Natural killer cell (primary cell): ENCODE measurements around the gene TENM4. TPM values are rescaled to one million over a fixed set of nuclear protein-coding genes. Genes with fewer than 3 reads are reported as not detected.

Experiments
- ATAC-seq, 3 donors: fragments of 150-1000 bp in 2 of 3; fragments of 200-7000 bp in 1 of 3; cut with Tn5 transposase; 1 replicate in 1 of 3; 2 replicates in 2 of 3; pipeline ENCODE4 v1.10.0; 2021; ENCODE audit warnings: mild to moderate bottlenecking in 2 of 3, moderate library complexity in 2 of 3
- DNase-seq, 2 donors: peaks; one replicate each; pipeline versions ENCODE4 v3.0.0 to v3.0.0-alpha.2; 2013 to 2021; ENCODE audit warnings: mixed read lengths in 1 of 2
- H3K27ac ChIP-seq: one replicate; pipeline ENCODE4 v1.5.1; 2013; ENCODE audit warnings: mild to moderate bottlenecking, low read length
- H3K27me3 ChIP-seq: one replicate; pipeline ENCODE4 v1.6.1; 2013; ENCODE audit warnings: low read length; ENCODE audit not compliant: control insufficient read depth, insufficient read depth
- H3K36me3 ChIP-seq: one replicate; pipeline ENCODE4 v1.6.1; 2013; ENCODE audit warnings: low read length; ENCODE audit not compliant: control insufficient read depth, insufficient read depth
- H3K4me1 ChIP-seq: one replicate; pipeline ENCODE4 v1.6.1; 2013; ENCODE audit warnings: low read length; ENCODE audit not compliant: control insufficient read depth, insufficient read depth
- H3K4me3 ChIP-seq: one replicate; pipeline ENCODE4 v1.5.1; 2013; ENCODE audit warnings: low read length
- H3K9me3 ChIP-seq: one replicate; pipeline ENCODE4 v1.6.1; 2013; ENCODE audit warnings: low read length; ENCODE audit not compliant: control insufficient read depth, insufficient read depth
- H3K27ac Mint-ChIP-seq, 2 donors: one replicate each; pipeline ENCODE4 v1.8.0; 2022; ENCODE audit warnings: mild to moderate bottlenecking in 2 of 2, mixed read lengths in 2 of 2, moderate library complexity in 1 of 2
- H3K27me3 Mint-ChIP-seq, 2 donors: one replicate each; pipeline ENCODE4 v1.8.0; 2022; ENCODE audit warnings: low read depth in 2 of 2, mixed read lengths in 2 of 2
- H3K36me3 Mint-ChIP-seq: one replicate; pipeline ENCODE4 v1.8.0; 2022; ENCODE audit warnings: mixed read lengths
- H3K4me1 Mint-ChIP-seq, 2 donors: one replicate each; pipeline ENCODE4 v1.8.0; 2022; ENCODE audit warnings: mixed read lengths in 2 of 2
- H3K4me3 Mint-ChIP-seq: one replicate; pipeline ENCODE4 v1.8.0; 2022; ENCODE audit warnings: mild to moderate bottlenecking, moderate library complexity, mixed read lengths
- H3K9me3 Mint-ChIP-seq, 2 donors: one replicate each; pipeline ENCODE4 v1.8.0; 2022; ENCODE audit warnings: mixed read lengths in 2 of 2
- CTCF ChIP-seq: fragments of 200-600 bp; IDR thresholded peaks from one replicate; pipeline ENCODE4 v1.8.0; 2022; ENCODE audit warnings: antibody characterized with exemption
- WGBS: methylation state at CpG from one replicate; pipeline ENCODE4 v1.1.7; 2013; ENCODE audit warnings: missing lambda C conversion rate; ENCODE audit not compliant: insufficient coverage; 5-methylcytosine and 5-hydroxymethylcytosine counted together
- intact Hi-C: fragments of 100-400 bp; cut with micrococcal nuclease; formaldehyde crosslinking; loops from one replicate; pipeline ENCODE4 v1.14.2; 2022
- total RNA-seq, 4 donors: library from RNA; stranded (reverse); fragments of 120-200 nt in 1 of 4; gene quantifications; one replicate each; pipeline versions ENCODE4 v1.2.3 to v1.2.4, GENCODE V29; 2013 to 2022

TENM4 gene
- total RNA-seq, 3 donors from 2014 or later (not counting 1 experiment from before 2014, with no cell fraction given), result 0.63 to 0.75 TPM; not detected in 1

GRCh38 chr11:79205786-79206185 is 235.0 kb downstream of the TENM4 start:
- 68% methylated on average over 1 of the region's 1 CpG for WGBS
- ATAC-seq (no peak), DNase-seq (no peak)
- Mint-ChIP-seq H3K27ac (no peak overlapping the region), H3K9me3 (peaks cover 0 to 2% of the 10 kb centered on the region in 2 donors), H3K4me1 (no peaks in the 10 kb centered on the region), H3K4me3 (no peak overlapping the region), H3K27me3 (no peaks in the 10 kb centered on the region), H3K36me3 (no peaks in the 10 kb centered on the region)
- no peak overlapping the region for H3K27ac ChIP-seq
- intact Hi-C loops, result no loop called here
- H3K36me3 ChIP-seq, result no peaks in the 10 kb centered on the region
- TF ChIP-seq CTCF, result no peak
- no peaks in the 10 kb centered on the region for H3K9me3 ChIP-seq
- H3K4me1 ChIP-seq, result no peaks in the 10 kb centered on the region
- H3K27me3 ChIP-seq, result no peaks in the 10 kb centered on the region
- H3K4me3 ChIP-seq, result no peak overlapping the region

DNA sequence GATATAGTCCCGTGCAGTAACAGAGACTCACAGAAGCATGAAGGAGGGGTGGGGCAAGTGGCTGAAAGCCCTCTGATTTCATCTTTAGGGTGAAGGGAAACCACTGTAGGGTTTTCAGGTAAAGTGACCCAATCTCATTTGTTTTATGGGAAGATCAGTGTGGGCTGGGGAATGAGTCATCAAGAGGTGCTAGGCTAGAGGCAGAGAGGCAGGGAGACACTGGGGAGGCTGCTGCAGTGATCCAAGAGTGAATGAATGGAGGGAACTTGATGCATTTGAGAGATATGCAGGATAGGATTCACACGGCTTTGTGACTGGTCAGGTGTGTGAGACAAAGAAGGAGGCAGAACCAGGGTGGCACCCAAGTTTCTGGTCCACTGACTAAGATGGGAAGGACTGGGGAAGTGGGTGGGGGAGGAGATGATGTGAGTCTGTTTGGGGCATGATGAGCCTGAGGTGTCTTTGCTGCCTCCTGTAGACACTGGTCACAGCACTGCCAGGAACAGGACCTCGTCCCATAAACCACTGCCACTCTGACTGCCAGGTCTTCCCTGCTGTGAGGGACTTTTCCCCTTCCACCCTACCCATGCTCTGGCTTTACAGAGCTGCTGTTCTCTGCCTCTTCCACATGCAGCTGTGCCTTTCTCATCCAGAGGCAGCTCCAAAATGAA is 239.0 kb downstream of the TENM4 start:
- 50% methylated on average over 3 of the region's 3 CpGs for WGBS
- Histone ChIP-seq H3K4me3 (no peak overlapping the region), H3K4me1 (no peaks in the 10 kb centered on the region), H3K27ac (no peak overlapping the region), H3K36me3 (no peaks in the 10 kb centered on the region), H3K27me3 (no peaks in the 10 kb centered on the region), H3K9me3 (no peaks in the 10 kb centered on the region)
- H3K36me3 Mint-ChIP-seq, result no peaks in the 10 kb centered on the region
- no peak for TF ChIP-seq CTCF
- no peak for ATAC-seq
- no peaks in the 10 kb centered on the region for H3K4me1 Mint-ChIP-seq
- H3K9me3 Mint-ChIP-seq, result peaks cover 0 to 6% of the 10 kb centered on the region in 2 donors
- intact Hi-C loops, result no loop called here
- no peaks in the 10 kb centered on the region for H3K27me3 Mint-ChIP-seq
- no peak for DNase-seq
- H3K27ac Mint-ChIP-seq, result no peak overlapping the region
- H3K4me3 Mint-ChIP-seq, result no peak overlapping the region

GRCh38 chr11:79200398-79201070 is 240.3 kb downstream of the TENM4 start:
- no peaks in the 10 kb centered on the region for H3K27me3 Mint-ChIP-seq
- H3K27me3 ChIP-seq, result no peaks in the 10 kb centered on the region
- no peaks in the 10 kb centered on the region for H3K36me3 Mint-ChIP-seq
- H3K4me3 Mint-ChIP-seq, result no peak overlapping the region
- H3K4me1 Mint-ChIP-seq, result no peaks in the 10 kb centered on the region
- no peak overlapping the region for H3K4me3 ChIP-seq
- H3K36me3 ChIP-seq, result no peaks in the 10 kb centered on the region
- no peak for TF ChIP-seq CTCF
- DNase-seq (no peak), ATAC-seq (no peak)
- no peaks in the 10 kb centered on the region for H3K4me1 ChIP-seq
- intact Hi-C loops, result no loop called here
- H3K9me3 Mint-ChIP-seq, result peaks cover 0 to 6% of the 10 kb centered on the region in 2 donors
- H3K27ac ChIP-seq, result no peak overlapping the region
- H3K27ac Mint-ChIP-seq, result no peak overlapping the region
- WGBS, result 73% methylated on average over 5 of the region's 5 CpGs
- no peaks in the 10 kb centered on the region for H3K9me3 ChIP-seq
